ENCODE data around the gene NBAS. TPM values are rescaled to one million over a fixed set of nuclear protein-coding genes. Genes with fewer than 3 reads are reported as not detected.

NBAS gene
- total and polyA plus RNA-seq, 10 of the 15 experiments (the other 5 are each of a cell fraction or from before 2014, with no cell fraction given), result 4.3 to 32.7 (median 20.8) TPM

- DNase-seq (ENCODE audit: low read depth, low spot score) (peak; percentile 24), ATAC-seq (peak; percentile 71), FAIRE-seq (peak; percentile 47)
- no peaks in the 10 kb centered on the region for H4K20me1 ChIP-seq (ENCODE audit: control insufficient read depth, insufficient read depth)
- SMC1A ChIA-PET (ENCODE audit: uncharacterized antibody, unreplicated experiment), result no interaction called here
- POLR2A ChIA-PET, result no interaction called here
- RAD21 ChIA-PET (ENCODE audit: unreplicated experiment), result interaction anchor here (1.0 kb wide), 1 partner anchor 169 kb away, joined by 3 read pairs; no protein-coding TSS in a partner anchor
- no peaks in the 10 kb centered on the region for H3K79me2 ChIP-seq (ENCODE audit: control insufficient read depth, insufficient read depth, low read length)
- H3K36me3 ChIP-seq (ENCODE audit: control insufficient read depth in 2 of 2, insufficient read depth in 2 of 2, low read length in 1 of 2), result peaks cover 0 to 5% of the 10 kb centered on the region in 2 experiments; a peak in 2 of 4 replicates
- 0 out of 3 replicates have a peak, but pooled peaks have one; percentile 11 for TF ChIP-seq POU2F2 (IDR thresholded peaks at IDR 0.05; ENCODE audit: borderline replicate concordance, low read depth, low read length)
- TF ChIP-seq GABPA (IDR thresholded peaks at IDR 0.05; ENCODE audit: low read depth), result no peak
- 0 out of 2 replicates have a peak, but pooled peaks have one; percentile 37 for TF ChIP-seq ZNF24 (IDR thresholded peaks at IDR 0.05)
- TF ChIP-seq RUNX3 (IDR thresholded peaks at IDR 0.05; ENCODE audit: low read length), result peak; percentile 58
- no peak for TF ChIP-seq CBX3 (IDR thresholded peaks at IDR 0.05; ENCODE audit: borderline replicate concordance, low read depth)
- no peak for TF ChIP-seq ZZZ3 (IDR thresholded peaks at IDR 0.05; ENCODE audit: control insufficient read depth, insufficient read length, low read depth)
- TF ChIP-seq TBL1XR1 (IDR thresholded peaks at IDR 0.05; ENCODE audit: low read depth, low read length), result no peak
- TF ChIP-seq CUX1 (IDR thresholded peaks at IDR 0.05; ENCODE audit: insufficient replicate concordance, low read depth, low read length), result no peak
- no peak for TF ChIP-seq RCOR1 (conservative IDR thresholded peaks at IDR 0.05; ENCODE audit: low read depth, low read length)
- intact Hi-C loops (cut with micrococcal nuclease; ENCODE audit: unreplicated experiment), result no loop called here
- CTCF ChIA-PET, result interaction anchor here (0.8 kb wide), 1 partner anchor 16 kb away, joined by 3 read pairs; no protein-coding TSS in a partner anchor
- H3K9ac ChIP-seq (ENCODE audit: control insufficient read depth, insufficient read depth, low read length), result peak overlapping the region; percentile 8; the same call in 1 of the 2 replicates
- H3K4me2 ChIP-seq (ENCODE audit: control insufficient read depth, insufficient read depth), result peak overlapping the region; percentile 50
- no TSS peak for BruUV-seq (replicated peaks)
- no peak overlapping the region for H3K4me3 ChIP-seq
- in situ Hi-C loops (cut with MboI), result no loop called here
- WGBS (ENCODE audit: insufficient coverage, insufficient replicate concordance, low lambda C conversion rate, missing lambda C conversion rate), result 41% methylated on average over 4 of the region's 4 CpGs
- no peaks in the 10 kb centered on the region; the same call in 1 of the 3 replicates for H3K9me3 ChIP-seq (replicated peaks; ENCODE audit: control insufficient read depth, insufficient read depth, low read length)
- H3K27ac ChIP-seq (ENCODE audit: control insufficient read depth, insufficient read depth), result peak overlapping the region; percentile 62
- H3K4me1 ChIP-seq (ENCODE audit: control insufficient read depth, insufficient read depth, low read length), result peaks cover 22% of the 10 kb centered on the region
- H2AFZ ChIP-seq (ENCODE audit: control insufficient read depth, low read depth, low read length), result peak overlapping the region; percentile 1
- H3K27me3 ChIP-seq (replicated peaks in 1 of 2; ENCODE audit: control insufficient read depth in 2 of 2, insufficient read depth in 2 of 2, low read length in 1 of 2), result no peaks in the 10 kb centered on the region
These were observed 249.8 kb downstream of the NBAS start for GRCh38 chr2:15311201-15311907.

Data from GM12878 (cell line).